HL-60 (cell line): Measurements from ENCODE around the gene ZBTB7C.

Source experiments
- CTCF ChIP-seq: IDR thresholded peaks from one replicate; pipeline ENCODE4 v1.5.1; 2011; ENCODE audit warnings: low read length, control low read depth, inconsistent platforms; ENCODE audit not compliant: insufficient read depth
- GABPA ChIP-seq: IDR thresholded peaks from 2 replicates; pipeline ENCODE4 v1.6.1; 2012; ENCODE audit warnings: low read depth
- POLR2AphosphoS5 ChIP-seq: IDR thresholded peaks from 2 replicates; pipeline ENCODE4 v1.6.1; 2012; ENCODE audit warnings: low read depth
- REST ChIP-seq: IDR thresholded peaks from 2 replicates; pipeline ENCODE4 v1.6.1; 2012; ENCODE audit warnings: low read depth; ENCODE audit not compliant: insufficient replicate concordance
- SPI1 ChIP-seq: IDR thresholded peaks from 2 replicates; pipeline ENCODE4 v1.6.1; 2012; ENCODE audit warnings: low read depth, mild to moderate bottlenecking, borderline replicate concordance

GRCh38 chr18:47983946-47984345 lies 425.2 kb downstream of the ZBTB7C start:
- TF ChIP-seq CTCF (no peak), REST (no peak), POLR2AphosphoS5 (no peak), SPI1 (no peak), GABPA (no peak)
